Sigmoid colon (tissue), 7 donors: ENCODE results near the gene ASPG. TPM values are rescaled to one million over a fixed set of nuclear protein-coding genes. Genes with fewer than 3 reads are reported as not detected.

ENCODE experiments used
- DNase-seq: peaks from one replicate; pipeline ENCODE4 v3.0.0-alpha.2; 2019
- H3K27ac ChIP-seq, 4 donors: fragments of 200-600 bp; sonication (generic); one replicate each; pipeline ENCODE4 v1.5.1; 2016 to 2019; ENCODE audit warnings: mild to moderate bottlenecking in 1 of 4
- H3K27me3 ChIP-seq, 3 donors: fragments of 200-600 bp; sonication (generic); one replicate each; pipeline ENCODE4 v1.5.1; 2019; ENCODE audit warnings: mild to moderate bottlenecking in 1 of 3
- H3K36me3 ChIP-seq, 4 donors: fragments of 200-600 bp; sonication (generic); one replicate each; pipeline ENCODE4 v1.5.1; 2016 to 2019
- H3K4me1 ChIP-seq, 4 donors: fragments of 200-600 bp; sonication (generic); one replicate each; pipeline ENCODE4 v1.5.1; 2017 to 2019
- H3K4me3 ChIP-seq, 4 donors: fragments of 200-600 bp; sonication (generic); one replicate each; pipeline ENCODE4 v1.5.1; 2017 to 2019; ENCODE audit warnings: mild to moderate bottlenecking in 2 of 4, moderate library complexity in 1 of 4
- H3K9me3 ChIP-seq, 4 donors: fragments of 200-600 bp in 3 of 4; sonication (generic) in 3 of 4; one replicate each; pipeline versions ENCODE4 v1.5.1 to v1.6.1; 2013 to 2019
- EP300 ChIP-seq, 4 donors: sonication (generic); formaldehyde crosslinking; IDR thresholded peaks; one replicate each; pipeline ENCODE4 v1.6.1; 2017; ENCODE audit warnings: antibody characterized with exemption in 4 of 4
- POLR2A ChIP-seq, 2 donors: fragments of 450-650 bp; IDR thresholded peaks; one replicate each; pipeline ENCODE4 v1.6.1; 2016; ENCODE audit warnings: antibody characterized with exemption in 2 of 2, mild to moderate bottlenecking in 2 of 2, moderate library complexity in 2 of 2
- POLR2AphosphoS5 ChIP-seq, 4 donors: sonication (generic); formaldehyde crosslinking; IDR thresholded peaks; one replicate each; pipeline ENCODE4 v1.6.1; 2017; ENCODE audit warnings: antibody characterized with exemption in 4 of 4
- WGBS, 2 donors: extraction: QIAGEN DNeasy Blood & Tissue Kit; methylation state at CpG; one replicate each; pipeline ENCODE4 v1.1.7; 2013; 5-methylcytosine and 5-hydroxymethylcytosine counted together
- intact Hi-C: fragments of 100-400 bp; cut with DNase I; formaldehyde crosslinking; loops from one replicate; pipeline ENCODE4 v1.15.1; 2023
- polyA plus RNA-seq, 3 donors: library from polyadenylated mRNA; stranded (reverse); fragments of 200-250 nt; gene quantifications; one replicate each; pipeline ENCODE4 v1.2.3, GENCODE V29; 2013
- total RNA-seq, 4 donors: library from RNA; depleted of rRNA; stranded (reverse); fragments of >200 nt; gene quantifications; one replicate each; pipeline ENCODE4 v1.1.0, GENCODE V29; 2016
- TF ChIP-seq, protein P1 (sequence below), 4 experiments: fragments of 450-650 bp in 3 of 4; fragments of 200-600 bp in 1 of 4; IDR thresholded peaks; one replicate each; pipeline ENCODE4 v1.5.1; 2016 to 2019; ENCODE audit warnings: antibody characterized with exemption in 4 of 4, mild to moderate bottlenecking in 3 of 4, moderate library complexity in 2 of 4
- donor health status: healthy with polysubstance abuse.
- donor health status: Bipolar disorder and iron deficiency.
- donor health status: healthy.

ASPG gene
- under 1 TPM in 3 of 4 donors, not detected in 1; 0.14 to 0.83 (median 0.36) TPM for total RNA-seq
- 10 to 100 TPM in 1 of 3 donors, 1 to 10 TPM in 2; 6.2 to 24.6 (median 8.1) TPM for polyA plus RNA-seq

DNA sequence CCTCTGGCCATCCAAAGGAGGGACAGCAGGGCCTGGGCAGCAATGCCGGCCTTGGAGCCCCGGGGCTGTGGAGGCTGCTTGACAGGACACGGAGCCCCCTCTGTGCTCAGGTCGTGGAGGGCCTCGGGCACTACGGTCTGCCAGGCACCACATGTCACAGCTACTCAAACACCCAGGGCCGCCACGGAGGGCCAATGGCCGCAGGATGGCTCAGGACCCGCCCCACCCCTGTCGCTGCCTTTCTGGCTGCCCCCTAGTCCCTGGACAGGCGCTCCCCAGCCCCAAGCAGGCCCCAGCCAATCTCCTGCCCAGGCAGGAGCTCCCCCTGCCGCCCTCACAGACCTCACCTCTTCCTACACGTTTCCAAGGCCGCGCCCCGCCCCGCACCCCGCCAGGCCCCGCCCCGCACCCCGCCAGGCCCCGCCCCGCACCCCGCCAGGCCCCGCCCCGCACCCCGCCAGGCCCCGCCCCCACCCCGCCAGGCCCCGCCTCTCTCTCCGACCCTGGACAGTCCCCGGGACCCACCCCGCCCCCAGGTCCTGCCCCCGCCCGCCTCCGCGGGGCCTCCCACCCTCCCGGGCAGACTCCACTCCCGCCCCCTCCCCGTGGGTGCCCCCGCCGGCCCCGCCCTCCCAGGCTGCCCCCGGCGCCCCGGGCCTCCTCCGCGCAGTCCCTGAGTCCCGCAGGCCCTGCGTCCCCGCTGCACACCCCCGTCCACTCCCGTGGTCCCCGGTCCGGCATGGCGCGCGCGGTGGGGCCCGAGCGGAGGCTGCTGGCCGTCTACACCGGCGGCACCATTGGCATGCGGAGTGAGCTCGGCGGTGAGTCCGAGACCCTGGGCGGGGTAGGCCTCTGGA lies at the start of gene ASPG:
ASPG (plus strand) TSS at position 669 of the 857 bp plus-strand sequence; CDS start at position 740, 71 bp downstream.
- Histone ChIP-seq H3K27ac (no peak within 1 kb of the TSS), H3K27me3 (peaks cover 18 to 48% (median 27%) of the 10 kb centered on the region in 3 donors), H3K4me3 (peak within 1 kb of the TSS in 3 of 4 donors; percentile 16 to 24 (median 17)), H3K4me1 (peaks cover 0 to 11% (median 2%) of the 10 kb centered on the region in 4 donors), H3K36me3 (no peaks in the 10 kb centered on the region), H3K9me3 (no peaks in the 10 kb centered on the region)
- intact Hi-C loops: no loop called here
- DNase-seq: peak; percentile 63
- 16 to 17% methylated on average over 70 of the region's 70 CpGs for WGBS, 2 donors
- TF ChIP-seq, protein P1, sequence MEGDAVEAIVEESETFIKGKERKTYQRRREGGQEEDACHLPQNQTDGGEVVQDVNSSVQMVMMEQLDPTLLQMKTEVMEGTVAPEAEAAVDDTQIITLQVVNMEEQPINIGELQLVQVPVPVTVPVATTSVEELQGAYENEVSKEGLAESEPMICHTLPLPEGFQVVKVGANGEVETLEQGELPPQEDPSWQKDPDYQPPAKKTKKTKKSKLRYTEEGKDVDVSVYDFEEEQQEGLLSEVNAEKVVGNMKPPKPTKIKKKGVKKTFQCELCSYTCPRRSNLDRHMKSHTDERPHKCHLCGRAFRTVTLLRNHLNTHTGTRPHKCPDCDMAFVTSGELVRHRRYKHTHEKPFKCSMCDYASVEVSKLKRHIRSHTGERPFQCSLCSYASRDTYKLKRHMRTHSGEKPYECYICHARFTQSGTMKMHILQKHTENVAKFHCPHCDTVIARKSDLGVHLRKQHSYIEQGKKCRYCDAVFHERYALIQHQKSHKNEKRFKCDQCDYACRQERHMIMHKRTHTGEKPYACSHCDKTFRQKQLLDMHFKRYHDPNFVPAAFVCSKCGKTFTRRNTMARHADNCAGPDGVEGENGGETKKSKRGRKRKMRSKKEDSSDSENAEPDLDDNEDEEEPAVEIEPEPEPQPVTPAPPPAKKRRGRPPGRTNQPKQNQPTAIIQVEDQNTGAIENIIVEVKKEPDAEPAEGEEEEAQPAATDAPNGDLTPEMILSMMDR (IDR thresholded peaks at IDR 0.05): no peak
- TF ChIP-seq POLR2A (IDR thresholded peaks at IDR 0.05) (no peak), POLR2AphosphoS5 (IDR thresholded peaks at IDR 0.05) (no peak), EP300 (IDR thresholded peaks at IDR 0.05) (no peak)

DNA sequence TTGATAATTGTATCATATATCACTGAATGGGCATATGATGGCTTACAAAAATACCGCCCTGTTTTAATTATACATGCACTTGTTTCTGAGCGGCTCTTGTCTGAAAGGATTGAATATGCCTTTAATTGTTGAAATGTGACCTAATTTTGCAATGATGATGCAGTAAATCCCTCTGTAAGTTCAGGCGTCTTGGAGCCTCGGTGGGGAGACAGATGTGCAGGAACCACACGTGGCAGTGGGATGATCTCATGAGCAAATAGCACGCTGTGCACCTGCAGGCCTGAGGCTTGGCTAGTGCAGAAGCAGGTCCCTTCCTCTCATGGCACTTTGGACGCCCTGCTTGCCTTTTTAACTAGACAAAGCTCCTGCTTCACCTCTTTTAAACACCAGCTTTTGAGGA lies 49.3 kb upstream of the ASPG start:
- H3K36me3 ChIP-seq: no peaks in the 10 kb centered on the region
- no peaks in the 10 kb centered on the region for H3K4me1 ChIP-seq
- peaks cover 0 to 12% (median 0%) of the 10 kb centered on the region in 3 donors for H3K27me3 ChIP-seq
- H3K27ac ChIP-seq: no peak overlapping the region
- intact Hi-C loops: no loop called here
- no peaks in the 10 kb centered on the region for H3K9me3 ChIP-seq
- no peak for DNase-seq
- TF ChIP-seq POLR2A (IDR thresholded peaks at IDR 0.05) (no peak), POLR2AphosphoS5 (IDR thresholded peaks at IDR 0.05) (no peak), EP300 (IDR thresholded peaks at IDR 0.05) (no peak)
- TF ChIP-seq, protein P1 (IDR thresholded peaks at IDR 0.05): no peak
- 66 to 79% methylated on average over 7 of the region's 7 CpGs for WGBS, 2 donors
- H3K4me3 ChIP-seq: no peak overlapping the region

DNA sequence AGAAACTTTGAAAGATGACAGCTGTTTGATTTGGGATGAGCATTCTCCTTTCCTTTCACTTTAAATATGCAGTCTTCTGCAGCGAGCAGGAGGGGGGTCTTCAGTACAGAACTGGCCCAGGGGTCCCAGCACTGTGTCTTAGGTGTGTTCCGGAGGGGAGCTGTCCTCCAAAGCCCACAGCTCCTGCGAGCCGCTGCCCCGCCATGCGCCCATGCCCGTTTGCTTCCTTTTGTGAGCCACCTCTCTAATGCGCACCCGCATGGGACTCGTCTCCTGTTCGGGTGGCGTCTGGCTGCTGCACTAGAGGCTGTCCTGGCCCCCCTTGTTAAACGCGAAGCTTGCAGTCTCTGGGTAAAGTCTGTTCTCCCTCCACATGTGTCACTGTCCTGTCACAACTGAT lies 48.4 kb upstream of the ASPG start:
- Histone ChIP-seq H3K4me3 (no peak overlapping the region), H3K27ac (no peak overlapping the region), H3K4me1 (no peaks in the 10 kb centered on the region), H3K36me3 (no peaks in the 10 kb centered on the region), H3K27me3 (peaks cover 0 to 12% (median 0%) of the 10 kb centered on the region in 3 donors), H3K9me3 (no peaks in the 10 kb centered on the region)
- WGBS, 2 donors: 72 to 76% methylated on average over 14 of the region's 14 CpGs
- DNase-seq: no peak
- TF ChIP-seq, protein P1 (IDR thresholded peaks at IDR 0.05): no peak
- TF ChIP-seq EP300 (IDR thresholded peaks at IDR 0.05): no peak
- no peak for TF ChIP-seq POLR2A (IDR thresholded peaks at IDR 0.05)
- TF ChIP-seq POLR2AphosphoS5 (IDR thresholded peaks at IDR 0.05): no peak
- intact Hi-C loops: no loop called here

DNA sequence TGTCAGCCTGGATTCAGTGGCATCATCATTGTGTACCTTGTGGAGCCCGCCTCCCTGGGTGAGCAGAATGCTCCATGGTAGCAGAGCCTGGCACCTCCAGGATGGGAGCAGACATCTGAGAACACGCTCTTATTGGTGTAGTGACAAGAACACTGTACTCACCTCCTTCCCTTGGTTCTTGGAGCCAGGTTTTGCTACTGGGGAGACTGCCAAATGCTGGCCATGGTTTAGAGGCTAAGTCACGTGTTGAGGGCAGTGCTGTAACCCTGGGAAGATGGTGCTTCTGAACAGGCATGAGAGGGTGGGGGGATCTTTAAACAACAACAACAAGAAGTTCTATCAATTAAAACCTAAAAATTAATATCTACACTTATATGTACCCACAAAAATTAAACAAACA lies 47.6 kb upstream of the ASPG start:
- H3K27me3 ChIP-seq: peaks cover 0 to 12% (median 0%) of the 10 kb centered on the region in 3 donors
- 78 to 85% methylated on average over 3 of the region's 3 CpGs for WGBS, 2 donors
- H3K27ac ChIP-seq: no peak overlapping the region
- no peaks in the 10 kb centered on the region for H3K9me3 ChIP-seq
- no peak for DNase-seq
- no peak overlapping the region for H3K4me3 ChIP-seq
- intact Hi-C loops: no loop called here
- H3K36me3 ChIP-seq: no peaks in the 10 kb centered on the region
- H3K4me1 ChIP-seq: no peaks in the 10 kb centered on the region
- TF ChIP-seq, protein P1 (IDR thresholded peaks at IDR 0.05): no peak
- TF ChIP-seq POLR2A (IDR thresholded peaks at IDR 0.05) (no peak), EP300 (IDR thresholded peaks at IDR 0.05) (no peak), POLR2AphosphoS5 (IDR thresholded peaks at IDR 0.05) (no peak)
